ENCODE measurements around the gene ZC3H4. TPM values are rescaled to one million over a fixed set of nuclear protein-coding genes. Genes with fewer than 3 reads are reported as not detected.
A peak's percentile ranks its signal among the peaks of the same experiment; 100 is the strongest.

ZC3H4 gene
- total RNA-seq, 1 donor from 2014 or later = 50.3 TPM

GRCh38 chr19:47047763-47048405 lies 65.7 kb downstream of the ZC3H4 start:
- peak overlapping the region; percentile 99 for H3K4me3 Mint-ChIP-seq (ENCODE audit: unreplicated experiment)
- peak; percentile 90 for DNase-seq
- no peak for TF ChIP-seq CTCF (IDR thresholded peaks at IDR 0.05; ENCODE audit: partially characterized antibody, unreplicated experiment)
- peaks cover 4% of the 10 kb centered on the region for H3K9me3 Mint-ChIP-seq (ENCODE audit: unreplicated experiment)
- H3K27ac Mint-ChIP-seq (ENCODE audit: unreplicated experiment) = peak overlapping the region; percentile 80
- peaks cover 2% of the 10 kb centered on the region for H3K4me1 Mint-ChIP-seq (ENCODE audit: low read depth, unreplicated experiment)
- H3K27me3 Mint-ChIP-seq (ENCODE audit: unreplicated experiment) = peaks cover 11% of the 10 kb centered on the region
- H3K36me3 Mint-ChIP-seq (ENCODE audit: unreplicated experiment) = no peaks in the 10 kb centered on the region

GRCh38 chr19:47047272-47047762 lies 66.3 kb downstream of the ZC3H4 start:
- TF ChIP-seq CTCF (IDR thresholded peaks at IDR 0.05; ENCODE audit: partially characterized antibody, unreplicated experiment) = no peak
- peak overlapping the region; percentile 99 for H3K4me3 Mint-ChIP-seq (ENCODE audit: unreplicated experiment)
- peaks cover 2% of the 10 kb centered on the region for H3K4me1 Mint-ChIP-seq (ENCODE audit: low read depth, unreplicated experiment)
- peaks cover 4% of the 10 kb centered on the region for H3K9me3 Mint-ChIP-seq (ENCODE audit: unreplicated experiment)
- peaks cover 11% of the 10 kb centered on the region for H3K27me3 Mint-ChIP-seq (ENCODE audit: unreplicated experiment)
- DNase-seq = no peak
- peak overlapping the region; percentile 80 for H3K27ac Mint-ChIP-seq (ENCODE audit: unreplicated experiment)
- H3K36me3 Mint-ChIP-seq (ENCODE audit: unreplicated experiment) = no peaks in the 10 kb centered on the region

- no peak overlapping the region for H3K27ac Mint-ChIP-seq (ENCODE audit: unreplicated experiment)
- H3K27me3 Mint-ChIP-seq (ENCODE audit: unreplicated experiment) = peaks cover 11% of the 10 kb centered on the region
- TF ChIP-seq CTCF (IDR thresholded peaks at IDR 0.05; ENCODE audit: partially characterized antibody, unreplicated experiment) = no peak
- peaks cover 2% of the 10 kb centered on the region for H3K4me1 Mint-ChIP-seq (ENCODE audit: low read depth, unreplicated experiment)
- no peak for DNase-seq
- H3K36me3 Mint-ChIP-seq (ENCODE audit: unreplicated experiment) = no peaks in the 10 kb centered on the region
- peaks cover 4% of the 10 kb centered on the region for H3K9me3 Mint-ChIP-seq (ENCODE audit: unreplicated experiment)
- H3K4me3 Mint-ChIP-seq (ENCODE audit: unreplicated experiment) = no peak overlapping the region
Observed at GRCh38 chr19:47045867-47046470, 67.6 kb downstream of the ZC3H4 start.

GRCh38 chr19:47044946-47045866 lies 68.4 kb downstream of the ZC3H4 start:
- peaks cover 6% of the 10 kb centered on the region for H3K9me3 Mint-ChIP-seq (ENCODE audit: unreplicated experiment)
- H3K4me3 Mint-ChIP-seq (ENCODE audit: unreplicated experiment) = no peak overlapping the region
- no peak for DNase-seq
- H3K27me3 Mint-ChIP-seq (ENCODE audit: unreplicated experiment) = peaks cover 12% of the 10 kb centered on the region
- no peak for TF ChIP-seq CTCF (IDR thresholded peaks at IDR 0.05; ENCODE audit: partially characterized antibody, unreplicated experiment)
- H3K36me3 Mint-ChIP-seq (ENCODE audit: unreplicated experiment) = no peaks in the 10 kb centered on the region
- H3K4me1 Mint-ChIP-seq (ENCODE audit: low read depth, unreplicated experiment) = peaks cover 2% of the 10 kb centered on the region
- no peak overlapping the region for H3K27ac Mint-ChIP-seq (ENCODE audit: unreplicated experiment)
